ENCODE measurements around the gene RPL29. TPM values are rescaled to one million over a fixed set of nuclear protein-coding genes. Genes with fewer than 3 reads are reported as not detected.

RPL29 gene
- total RNA-seq, 2 experiments from 2014 or later = 1,843 to 1,901 TPM

- DNase-seq = peak in 2 of 14 experiments; percentile 52 to 56
- H3K4me1 Mint-ChIP-seq (ENCODE audit: low read depth) = peaks cover 6% of the 10 kb centered on the region
- no peak overlapping the region for H3K27ac Mint-ChIP-seq
- intact Hi-C loops (cut with DNase I, micrococcal nuclease) = no loop called here
- H3K4me3 Mint-ChIP-seq = no peak overlapping the region
- peaks cover 19 to 28% of the 10 kb centered on the region in 2 experiments for H3K27me3 ChIP-seq (ENCODE audit: control insufficient read depth in 1 of 2, insufficient read depth in 2 of 2, low read length in 2 of 2)
- peaks cover 3% of the 10 kb centered on the region for H3K36me3 Mint-ChIP-seq (ENCODE audit: low read depth)
- POLR2A ChIA-PET = interaction anchor here (0.6 to 0.8 kb wide), 2 partner anchors 29 to 1612 kb away, joined by 3 read pairs; no protein-coding TSS in a partner anchor
- H3K27me3 Mint-ChIP-seq = peaks cover 32% of the 10 kb centered on the region
- no peaks in the 10 kb centered on the region for H3K9me3 Mint-ChIP-seq
- TF ChIP-seq, protein P1, sequence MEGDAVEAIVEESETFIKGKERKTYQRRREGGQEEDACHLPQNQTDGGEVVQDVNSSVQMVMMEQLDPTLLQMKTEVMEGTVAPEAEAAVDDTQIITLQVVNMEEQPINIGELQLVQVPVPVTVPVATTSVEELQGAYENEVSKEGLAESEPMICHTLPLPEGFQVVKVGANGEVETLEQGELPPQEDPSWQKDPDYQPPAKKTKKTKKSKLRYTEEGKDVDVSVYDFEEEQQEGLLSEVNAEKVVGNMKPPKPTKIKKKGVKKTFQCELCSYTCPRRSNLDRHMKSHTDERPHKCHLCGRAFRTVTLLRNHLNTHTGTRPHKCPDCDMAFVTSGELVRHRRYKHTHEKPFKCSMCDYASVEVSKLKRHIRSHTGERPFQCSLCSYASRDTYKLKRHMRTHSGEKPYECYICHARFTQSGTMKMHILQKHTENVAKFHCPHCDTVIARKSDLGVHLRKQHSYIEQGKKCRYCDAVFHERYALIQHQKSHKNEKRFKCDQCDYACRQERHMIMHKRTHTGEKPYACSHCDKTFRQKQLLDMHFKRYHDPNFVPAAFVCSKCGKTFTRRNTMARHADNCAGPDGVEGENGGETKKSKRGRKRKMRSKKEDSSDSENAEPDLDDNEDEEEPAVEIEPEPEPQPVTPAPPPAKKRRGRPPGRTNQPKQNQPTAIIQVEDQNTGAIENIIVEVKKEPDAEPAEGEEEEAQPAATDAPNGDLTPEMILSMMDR (IDR thresholded peaks at IDR 0.05) = no peak
- H3K4me3 ChIP-seq (ENCODE audit: low read length) = no peak overlapping the region
- peaks cover 0 to 6% of the 10 kb centered on the region in 2 experiments for H3K9me3 ChIP-seq (ENCODE audit: control insufficient read depth in 1 of 2, insufficient read depth in 1 of 2, low read length in 2 of 2)
- ATAC-seq (ENCODE audit: poor library complexity) = no peak
- CTCF ChIA-PET = interaction anchor here (3.9 kb wide), 1 partner anchor 20 kb away, joined by 11 read pairs; the partner anchor contains the start of gene ABHD14B
- H3K36me3 ChIP-seq (ENCODE audit: insufficient read depth, low read length) = peaks cover 2% of the 10 kb centered on the region
- peaks cover 20% of the 10 kb centered on the region for H3K4me1 ChIP-seq (ENCODE audit: insufficient read depth, low read length)
- no peak overlapping the region for H3K27ac ChIP-seq (ENCODE audit: low read depth in 1 of 2, low read length in 2 of 2)
Observed at GRCh38 chr3:51953445-51953844, 42.2 kb downstream of the RPL29 start.

- Mint-ChIP-seq H3K4me3 (no peak overlapping the region), H3K27me3 (peaks cover 28% of the 10 kb centered on the region), H3K36me3 (ENCODE audit: low read depth) (no peaks in the 10 kb centered on the region), H3K27ac (no peak overlapping the region), H3K9me3 (no peaks in the 10 kb centered on the region), H3K4me1 (ENCODE audit: low read depth) (peaks cover 6% of the 10 kb centered on the region)
- H3K27ac ChIP-seq (ENCODE audit: low read depth in 1 of 2, low read length in 2 of 2) = no peak overlapping the region
- intact Hi-C loops (cut with DNase I, micrococcal nuclease) = no loop called here
- H3K36me3 ChIP-seq (ENCODE audit: insufficient read depth, low read length) = no peaks in the 10 kb centered on the region
- POLR2A ChIA-PET = no interaction called here
- peaks cover 12 to 20% of the 10 kb centered on the region in 2 experiments for H3K27me3 ChIP-seq (ENCODE audit: control insufficient read depth in 1 of 2, insufficient read depth in 2 of 2, low read length in 2 of 2)
- peaks cover 0 to 6% of the 10 kb centered on the region in 2 experiments for H3K9me3 ChIP-seq (ENCODE audit: control insufficient read depth in 1 of 2, insufficient read depth in 1 of 2, low read length in 2 of 2)
- no peak for DNase-seq
- CTCF ChIA-PET = no interaction called here
- H3K4me3 ChIP-seq (ENCODE audit: low read length) = no peak overlapping the region
- H3K4me1 ChIP-seq (ENCODE audit: insufficient read depth, low read length) = peaks cover 6% of the 10 kb centered on the region
- no peak for ATAC-seq (ENCODE audit: poor library complexity)
- TF ChIP-seq, protein P1 (IDR thresholded peaks at IDR 0.05) = no peak
Observed at GRCh38 chr3:51950899-51951298, 44.8 kb downstream of the RPL29 start.

GRCh38 chr3:51949121-51949520 is 46.6 kb downstream of the RPL29 start:
- Mint-ChIP-seq H3K27ac (no peak overlapping the region), H3K36me3 (ENCODE audit: low read depth) (no peaks in the 10 kb centered on the region), H3K4me1 (ENCODE audit: low read depth) (peaks cover 4% of the 10 kb centered on the region), H3K9me3 (no peaks in the 10 kb centered on the region), H3K27me3 (peaks cover 15% of the 10 kb centered on the region), H3K4me3 (no peak overlapping the region)
- TF ChIP-seq, protein P1 (IDR thresholded peaks at IDR 0.05) = no peak
- ATAC-seq (ENCODE audit: poor library complexity) = no peak
- no peaks in the 10 kb centered on the region for H3K4me1 ChIP-seq (ENCODE audit: insufficient read depth, low read length)
- CTCF ChIA-PET = no interaction called here
- intact Hi-C loops (cut with DNase I, micrococcal nuclease) = loop anchor here in 1 of 2 experiments (10.0 kb wide), 1 partner anchor 564 kb away; the partner anchor contains the start of gene MANF
- H3K4me3 ChIP-seq (ENCODE audit: low read length) = no peak overlapping the region
- H3K36me3 ChIP-seq (ENCODE audit: insufficient read depth, low read length) = no peaks in the 10 kb centered on the region
- DNase-seq = no peak
- POLR2A ChIA-PET = no interaction called here
- H3K9me3 ChIP-seq (ENCODE audit: control insufficient read depth in 1 of 2, insufficient read depth in 1 of 2, low read length in 2 of 2) = no peaks in the 10 kb centered on the region
- peaks cover 4 to 5% of the 10 kb centered on the region in 2 experiments for H3K27me3 ChIP-seq (ENCODE audit: control insufficient read depth in 1 of 2, insufficient read depth in 2 of 2, low read length in 2 of 2)
- H3K27ac ChIP-seq (ENCODE audit: low read depth in 1 of 2, low read length in 2 of 2) = no peak overlapping the region

All from CD4-positive, alpha-beta T cell (primary cell).